ENCODE results near the gene KCTD2. TPM values are rescaled to one million over a fixed set of nuclear protein-coding genes. Genes with fewer than 3 reads are reported as not detected.

Gene KCTD2
- total and polyA plus RNA-seq, 2 of the 13 experiments (the other 11 are each of a cell fraction or from before 2014, with no cell fraction given): 28.3 to 32.6 TPM

DNA sequence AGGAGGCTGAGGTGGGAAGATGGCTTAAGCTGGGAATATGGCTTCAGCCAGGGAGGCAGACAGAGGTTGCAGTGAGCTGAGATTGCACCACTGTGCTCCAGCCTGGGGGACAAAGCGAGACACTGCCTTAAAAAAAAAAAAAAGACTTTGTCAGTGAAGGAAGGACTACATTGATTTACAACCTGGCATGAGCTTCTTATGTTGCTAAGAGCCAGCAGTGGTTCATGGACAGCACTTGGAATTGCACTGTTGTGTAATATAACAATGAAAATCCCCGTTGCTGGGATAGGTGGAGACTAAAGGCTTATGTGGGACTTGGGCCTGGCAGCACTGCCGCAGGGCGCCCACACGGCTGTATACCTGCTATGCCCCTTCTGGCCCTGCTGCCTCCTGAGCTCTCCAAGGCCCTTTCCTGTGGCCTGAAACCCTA lies 26.6 kb downstream of the KCTD2 start (continued):
- TF ChIP-seq SETDB1 (CRISPR knock-in tag; IDR thresholded peaks at IDR 0.05; ENCODE audit: borderline replicate concordance): no peak
- TF ChIP-seq, protein P1, sequence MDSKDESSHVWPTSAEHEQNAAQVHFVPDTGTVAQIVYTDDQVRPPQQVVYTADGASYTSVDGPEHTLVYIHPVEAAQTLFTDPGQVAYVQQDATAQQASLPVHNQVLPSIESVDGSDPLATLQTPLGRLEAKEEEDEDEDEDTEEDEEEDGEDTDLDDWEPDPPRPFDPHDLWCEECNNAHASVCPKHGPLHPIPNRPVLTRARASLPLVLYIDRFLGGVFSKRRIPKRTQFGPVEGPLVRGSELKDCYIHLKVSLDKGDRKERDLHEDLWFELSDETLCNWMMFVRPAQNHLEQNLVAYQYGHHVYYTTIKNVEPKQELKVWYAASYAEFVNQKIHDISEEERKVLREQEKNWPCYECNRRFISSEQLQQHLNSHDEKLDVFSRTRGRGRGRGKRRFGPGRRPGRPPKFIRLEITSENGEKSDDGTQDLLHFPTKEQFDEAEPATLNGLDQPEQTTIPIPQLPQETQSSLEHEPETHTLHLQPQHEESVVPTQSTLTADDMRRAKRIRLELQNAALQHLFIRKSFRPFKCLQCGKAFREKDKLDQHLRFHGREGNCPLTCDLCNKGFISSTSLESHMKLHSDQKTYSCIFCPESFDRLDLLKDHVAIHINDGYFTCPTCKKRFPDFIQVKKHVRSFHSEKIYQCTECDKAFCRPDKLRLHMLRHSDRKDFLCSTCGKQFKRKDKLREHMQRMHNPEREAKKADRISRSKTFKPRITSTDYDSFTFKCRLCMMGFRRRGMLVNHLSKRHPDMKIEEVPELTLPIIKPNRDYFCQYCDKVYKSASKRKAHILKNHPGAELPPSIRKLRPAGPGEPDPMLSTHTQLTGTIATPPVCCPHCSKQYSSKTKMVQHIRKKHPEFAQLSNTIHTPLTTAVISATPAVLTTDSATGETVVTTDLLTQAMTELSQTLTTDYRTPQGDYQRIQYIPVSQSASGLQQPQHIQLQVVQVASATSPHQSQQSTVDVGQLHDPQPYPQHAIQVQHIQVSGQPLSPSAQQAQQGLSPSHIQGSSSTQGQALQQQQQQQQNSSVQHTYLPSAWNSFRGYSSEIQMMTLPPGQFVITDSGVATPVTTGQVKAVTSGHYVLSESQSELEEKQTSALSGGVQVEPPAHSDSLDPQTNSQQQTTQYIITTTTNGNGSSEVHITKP (CRISPR knock-in tag; IDR thresholded peaks at IDR 0.05; ENCODE audit: low read depth): peak; percentile 70; the same call in 1 of the 2 replicates
- TF ChIP-seq KLF13 (CRISPR knock-in tag; IDR thresholded peaks at IDR 0.05): no peak
- TF ChIP-seq STAG1 (CRISPR knock-in tag; IDR thresholded peaks at IDR 0.05): 0 out of 2 replicates have a peak, but pooled peaks have one; percentile 8
- no peak for TF ChIP-seq MED1 (CRISPR knock-in tag; IDR thresholded peaks at IDR 0.05)
- no peak for TF ChIP-seq KAT2B (IDR thresholded peaks at IDR 0.05; ENCODE audit: borderline replicate concordance, low read depth, low read length)
- TF ChIP-seq, protein P2, sequence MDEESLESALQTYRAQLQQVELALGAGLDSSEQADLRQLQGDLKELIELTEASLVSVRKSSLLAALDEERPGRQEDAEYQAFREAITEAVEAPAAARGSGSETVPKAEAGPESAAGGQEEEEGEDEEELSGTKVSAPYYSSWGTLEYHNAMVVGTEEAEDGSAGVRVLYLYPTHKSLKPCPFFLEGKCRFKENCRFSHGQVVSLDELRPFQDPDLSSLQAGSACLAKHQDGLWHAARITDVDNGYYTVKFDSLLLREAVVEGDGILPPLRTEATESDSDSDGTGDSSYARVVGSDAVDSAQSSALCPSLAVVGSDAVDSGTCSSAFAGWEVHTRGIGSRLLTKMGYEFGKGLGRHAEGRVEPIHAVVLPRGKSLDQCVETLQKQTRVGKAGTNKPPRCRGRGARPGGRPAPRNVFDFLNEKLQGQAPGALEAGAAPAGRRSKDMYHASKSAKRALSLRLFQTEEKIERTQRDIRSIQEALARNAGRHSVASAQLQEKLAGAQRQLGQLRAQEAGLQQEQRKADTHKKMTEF (CRISPR knock-in tag; IDR thresholded peaks at IDR 0.05): peak; percentile 37; the same call in 1 of the 2 replicates
- no peak for TF ChIP-seq ZNF160 (CRISPR knock-in tag; IDR thresholded peaks at IDR 0.05)
- TF ChIP-seq CCAR2 (optimal IDR thresholded peaks at IDR 0.05; ENCODE audit: low read depth, low read length): no peak
- TF ChIP-seq ZFP62 (CRISPR knock-in tag; IDR thresholded peaks at IDR 0.05): no peak
- TF ChIP-seq ZNF234 (CRISPR knock-in tag; conservative IDR thresholded peaks at IDR 0.05): no peak
- TF ChIP-seq, protein P3, sequence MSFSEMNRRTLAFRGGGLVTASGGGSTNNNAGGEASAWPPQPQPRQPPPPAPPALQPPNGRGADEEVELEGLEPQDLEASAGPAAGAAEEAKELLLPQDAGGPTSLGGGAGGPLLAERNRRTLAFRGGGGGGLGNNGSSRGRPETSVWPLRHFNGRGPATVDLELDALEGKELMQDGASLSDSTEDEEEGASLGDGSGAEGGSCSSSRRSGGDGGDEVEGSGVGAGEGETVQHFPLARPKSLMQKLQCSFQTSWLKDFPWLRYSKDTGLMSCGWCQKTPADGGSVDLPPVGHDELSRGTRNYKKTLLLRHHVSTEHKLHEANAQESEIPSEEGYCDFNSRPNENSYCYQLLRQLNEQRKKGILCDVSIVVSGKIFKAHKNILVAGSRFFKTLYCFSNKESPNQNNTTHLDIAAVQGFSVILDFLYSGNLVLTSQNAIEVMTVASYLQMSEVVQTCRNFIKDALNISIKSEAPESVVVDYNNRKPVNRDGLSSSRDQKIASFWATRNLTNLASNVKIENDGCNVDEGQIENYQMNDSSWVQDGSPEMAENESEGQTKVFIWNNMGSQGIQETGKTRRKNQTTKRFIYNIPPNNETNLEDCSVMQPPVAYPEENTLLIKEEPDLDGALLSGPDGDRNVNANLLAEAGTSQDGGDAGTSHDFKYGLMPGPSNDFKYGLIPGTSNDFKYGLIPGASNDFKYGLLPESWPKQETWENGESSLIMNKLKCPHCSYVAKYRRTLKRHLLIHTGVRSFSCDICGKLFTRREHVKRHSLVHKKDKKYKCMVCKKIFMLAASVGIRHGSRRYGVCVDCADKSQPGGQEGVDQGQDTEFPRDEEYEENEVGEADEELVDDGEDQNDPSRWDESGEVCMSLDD (CRISPR knock-in tag; IDR thresholded peaks at IDR 0.05; ENCODE audit: borderline replicate concordance): no peak
- TF ChIP-seq AGO2 (optimal IDR thresholded peaks at IDR 0.05; ENCODE audit: low read depth, low read length): no peak
- peak; percentile 78 for TF ChIP-seq CEBPB (IDR thresholded peaks at IDR 0.05; ENCODE audit: borderline replicate concordance, low read depth, low read length)
- TF ChIP-seq, protein P4, sequence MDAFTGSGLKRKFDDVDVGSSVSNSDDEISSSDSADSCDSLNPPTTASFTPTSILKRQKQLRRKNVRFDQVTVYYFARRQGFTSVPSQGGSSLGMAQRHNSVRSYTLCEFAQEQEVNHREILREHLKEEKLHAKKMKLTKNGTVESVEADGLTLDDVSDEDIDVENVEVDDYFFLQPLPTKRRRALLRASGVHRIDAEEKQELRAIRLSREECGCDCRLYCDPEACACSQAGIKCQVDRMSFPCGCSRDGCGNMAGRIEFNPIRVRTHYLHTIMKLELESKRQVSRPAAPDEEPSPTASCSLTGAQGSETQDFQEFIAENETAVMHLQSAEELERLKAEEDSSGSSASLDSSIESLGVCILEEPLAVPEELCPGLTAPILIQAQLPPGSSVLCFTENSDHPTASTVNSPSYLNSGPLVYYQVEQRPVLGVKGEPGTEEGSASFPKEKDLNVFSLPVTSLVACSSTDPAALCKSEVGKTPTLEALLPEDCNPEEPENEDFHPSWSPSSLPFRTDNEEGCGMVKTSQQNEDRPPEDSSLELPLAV (CRISPR knock-in tag; conservative IDR thresholded peaks at IDR 0.05; ENCODE audit: low read depth): no peak
- TF ChIP-seq IRF2 (CRISPR knock-in tag; IDR thresholded peaks at IDR 0.05): no peak
- 0 out of 2 replicates have a peak, but pooled peaks have one; percentile 16 for TF ChIP-seq ZBTB7B (CRISPR knock-in tag; IDR thresholded peaks at IDR 0.05)
- 0 out of 2 replicates have a peak, but pooled peaks have one; percentile 30 for TF ChIP-seq TBX2 (CRISPR knock-in tag; IDR thresholded peaks at IDR 0.05; ENCODE audit: borderline replicate concordance)
- no peak for TF ChIP-seq SMARCE1 (IDR thresholded peaks at IDR 0.05; ENCODE audit: borderline replicate concordance)
- TF ChIP-seq ERF (CRISPR knock-in tag; IDR thresholded peaks at IDR 0.05): 0 out of 2 replicates have a peak, but pooled peaks have one; percentile 20
- TF ChIP-seq, protein P5, sequence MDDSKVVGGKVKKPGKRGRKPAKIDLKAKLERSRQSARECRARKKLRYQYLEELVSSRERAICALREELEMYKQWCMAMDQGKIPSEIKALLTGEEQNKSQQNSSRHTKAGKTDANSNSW (CRISPR knock-in tag; IDR thresholded peaks at IDR 0.05; ENCODE audit: borderline replicate concordance): no peak

Data from HepG2 (cell line).